HG02678 (cell line): ENCODE results near the gene C21orf58.
"Not testable (repeated sequence)": the region's sequence is repeated elsewhere in the genome, so short reads cannot be mapped to it uniquely, and the experiment has no call there.

ENCODE experiments used
- ATAC-seq: cut with Tn5 transposase; IDR thresholded peaks from one replicate; pipeline ENCODE4 v1.9.1; 2021; ENCODE audit warnings: mild to moderate bottlenecking, moderate library complexity; ENCODE audit not compliant: unreplicated experiment

C21orf58 gene

GRCh38 chr21:46323710-46324389 is at the start of gene C21orf58, which contains the start of gene PCNT:
C21orf58 (minus strand) TSS chr21:46323870; CDS start chr21:46322738, 1,132 bp downstream.
PCNT (plus strand) TSS chr21:46324156; CDS start chr21:46324229, 73 bp downstream.
- ATAC-seq = peak; percentile 85

GRCh38 chr21:46372947-46373346 is 49.3 kb upstream of the C21orf58 start:
- ATAC-seq = not testable (repeated sequence)

- no peak for ATAC-seq
Measured at GRCh38 chr21:46372014-46372485, 48.4 kb upstream of the C21orf58 start.

GRCh38 chr21:46371204-46372013 is 47.7 kb upstream of the C21orf58 start:
- ATAC-seq = no peak

GRCh38 chr21:46369520-46370235 is 46.0 kb upstream of the C21orf58 start:
- ATAC-seq = no peak

- peak; percentile 60 for ATAC-seq
Measured at GRCh38 chr21:46368533-46369285, 45.0 kb upstream of the C21orf58 start.

GRCh38 chr21:46366966-46367365 is 43.3 kb upstream of the C21orf58 start:
- no peak for ATAC-seq

GRCh38 chr21:46366561-46366960 is 42.9 kb upstream of the C21orf58 start:
- ATAC-seq = no peak

- no peak for ATAC-seq
Measured at GRCh38 chr21:46366091-46366490, 42.4 kb upstream of the C21orf58 start.

GRCh38 chr21:46363698-46364097 is 40.0 kb upstream of the C21orf58 start:
- no peak for ATAC-seq

- ATAC-seq = no peak
Measured at GRCh38 chr21:46362946-46363345, 39.3 kb upstream of the C21orf58 start.

GRCh38 chr21:46361935-46362334 is 38.3 kb upstream of the C21orf58 start:
- no peak for ATAC-seq

- ATAC-seq = no peak
Measured at GRCh38 chr21:46361176-46361575, 37.5 kb upstream of the C21orf58 start.

GRCh38 chr21:46357684-46358425 is 34.2 kb upstream of the C21orf58 start:
- no peak for ATAC-seq

- no peak for ATAC-seq
Measured at GRCh38 chr21:46357335-46357604, 33.6 kb upstream of the C21orf58 start.

- no peak for ATAC-seq
Measured at GRCh38 chr21:46356494-46357334, 33.0 kb upstream of the C21orf58 start.

GRCh38 chr21:46356005-46356338 is 32.3 kb upstream of the C21orf58 start:
- ATAC-seq = no peak

- ATAC-seq = no peak
Measured at GRCh38 chr21:46355161-46356004, 31.7 kb upstream of the C21orf58 start.
